ENCODE results near the gene GPR12.

DNA sequence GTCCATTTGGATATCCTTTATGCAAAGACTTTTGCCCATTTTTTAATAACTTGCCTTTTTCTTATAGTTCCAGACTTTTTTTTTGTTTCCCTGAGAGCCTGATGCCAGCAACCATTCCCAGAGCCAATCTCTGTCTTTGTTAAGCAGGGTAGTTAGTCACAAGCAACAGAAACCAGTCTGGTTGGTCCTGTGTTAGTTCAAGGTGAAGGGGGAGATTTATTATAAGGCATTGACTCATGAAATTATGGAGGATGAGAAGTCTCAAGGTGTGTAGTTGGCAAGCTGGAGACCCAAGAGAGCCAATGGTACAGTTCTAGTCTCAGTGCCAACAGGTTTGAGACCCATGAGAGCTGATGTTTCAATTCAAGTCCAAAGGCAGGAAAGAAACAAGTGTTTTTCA lies 33.0 kb downstream of the GPR12 start:
- TF ChIP-seq ZNF274 (IDR thresholded peaks at IDR 0.05; ENCODE audit: low read length), result no peak
- no peak for TF ChIP-seq ZNF274 (tag by site-specific recombination; IDR thresholded peaks at IDR 0.05; ENCODE audit: borderline replicate concordance)
- TF ChIP-seq, protein P1, sequence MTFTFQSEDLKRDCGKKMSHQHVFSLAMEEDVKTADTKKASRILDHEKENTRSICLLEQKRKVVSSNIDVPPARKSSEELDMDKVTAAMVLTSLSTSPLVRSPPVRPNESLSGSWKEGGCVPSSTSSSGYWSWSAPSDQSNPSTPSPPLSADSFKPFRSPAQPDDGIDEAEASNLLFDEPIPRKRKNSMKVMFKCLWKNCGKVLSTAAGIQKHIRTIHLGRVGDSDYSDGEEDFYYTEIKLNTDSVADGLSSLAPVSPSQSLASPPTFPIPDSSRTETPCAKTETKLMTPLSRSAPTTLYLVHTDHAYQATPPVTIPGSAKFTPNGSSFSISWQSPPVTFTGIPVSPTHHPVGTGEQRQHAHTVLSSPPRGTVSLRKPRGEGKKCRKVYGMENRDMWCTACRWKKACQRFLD (tag by site-specific recombination; IDR thresholded peaks at IDR 0.05), result no peak

Measured in HEK293 (cell line).